Mesenchymal stem cell (in vitro differentiated cells and primary cell): ENCODE results near the gene RNF150.

Experiments
- DNase-seq: peaks from one replicate; pipeline ENCODE4 v3.0.0-alpha.2; 2013
- H2AFZ ChIP-seq: one replicate; pipeline ENCODE4 v1.6.1; 2013; ENCODE audit warnings: low read depth, mild to moderate bottlenecking, control low read depth, inconsistent platforms, low read length, moderate library complexity
- H2AK5ac ChIP-seq: 2 replicates; pipeline ENCODE4 v1.6.1; 2013; ENCODE audit warnings: low read length, moderate library complexity, mild to moderate bottlenecking, inconsistent platforms; ENCODE audit not compliant: severe bottlenecking
- H2BK120ac ChIP-seq: one replicate; pipeline ENCODE4 v1.6.1; 2013; ENCODE audit warnings: low read depth, mild to moderate bottlenecking, inconsistent platforms, low read length, moderate library complexity
- H2BK12ac ChIP-seq, 2 experiments: one replicate each; pipeline ENCODE4 v1.6.1; 2013; ENCODE audit warnings: inconsistent platforms in 2 of 2, low read length in 2 of 2, mild to moderate bottlenecking in 2 of 2, moderate library complexity in 2 of 2, control low read depth in 1 of 2
- H2BK15ac ChIP-seq: one replicate; pipeline ENCODE4 v1.6.1; 2013; ENCODE audit warnings: mild to moderate bottlenecking, low read depth, inconsistent platforms; ENCODE audit not compliant: poor library complexity, severe bottlenecking
- H2BK5ac ChIP-seq: 2 replicates; pipeline ENCODE4 v1.6.1; 2013; ENCODE audit warnings: low read depth, mild to moderate bottlenecking, low read length, control low read depth, inconsistent platforms; ENCODE audit not compliant: poor library complexity, severe bottlenecking
- H3K14ac ChIP-seq, 2 experiments: one replicate each; pipeline ENCODE4 v1.6.1; 2013; ENCODE audit warnings: inconsistent platforms in 2 of 2, low read length in 2 of 2, control low read depth in 1 of 2, mild to moderate bottlenecking in 1 of 2, moderate library complexity in 1 of 2
- H3K18ac ChIP-seq, 2 experiments: one replicate each; pipeline ENCODE4 v1.6.1; 2013; ENCODE audit warnings: inconsistent platforms in 2 of 2, low read length in 2 of 2, control low read depth in 1 of 2, low read depth in 1 of 2, mild to moderate bottlenecking in 1 of 2
- H3K23ac ChIP-seq, 2 experiments: one replicate each; pipeline ENCODE4 v1.6.1; 2013; ENCODE audit warnings: inconsistent platforms in 2 of 2, low read length in 2 of 2, mild to moderate bottlenecking in 2 of 2, moderate library complexity in 2 of 2, control low read depth in 1 of 2
- H3K27ac ChIP-seq: 2 replicates; pipeline ENCODE4 v1.5.1; 2013; ENCODE audit warnings: mild to moderate bottlenecking, moderate library complexity, low read length, control low read depth, inconsistent platforms; ENCODE audit not compliant: poor library complexity, severe bottlenecking
- H3K27me3 ChIP-seq, 2 experiments: 2 replicates each; pipeline versions ENCODE4 v1.6.1 to v1.7.0; 2013; ENCODE audit warnings: low read length in 2 of 2, mild to moderate bottlenecking in 2 of 2, moderate library complexity in 2 of 2, control low read depth in 1 of 2, inconsistent platforms in 1 of 2; ENCODE audit not compliant: control insufficient read depth in 1 of 2, insufficient read depth in 1 of 2
- H3K36me3 ChIP-seq, 2 experiments: 2 replicates each; pipeline versions ENCODE4 v1.6.1 to v1.7.0; 2013; ENCODE audit warnings: low read length in 2 of 2, control low read depth in 1 of 2, inconsistent platforms in 1 of 2, low read depth in 1 of 2, mild to moderate bottlenecking in 1 of 2; ENCODE audit not compliant: insufficient read depth in 2 of 2, control insufficient read depth in 1 of 2
- H3K4ac ChIP-seq, 2 experiments: one replicate each; pipeline ENCODE4 v1.6.1; 2013; ENCODE audit warnings: inconsistent platforms in 2 of 2, low read length in 2 of 2, mild to moderate bottlenecking in 2 of 2, moderate library complexity in 2 of 2, control low read depth in 1 of 2, low read depth in 1 of 2
- H3K4me1 ChIP-seq: 2 replicates; pipeline ENCODE4 v1.6.1; 2013; ENCODE audit warnings: low read depth, low read length, control low read depth; ENCODE audit not compliant: control insufficient read depth, insufficient read depth
- H3K4me2 ChIP-seq: 2 replicates; pipeline ENCODE4 v1.6.1; 2013; ENCODE audit warnings: low read length, mild to moderate bottlenecking, inconsistent platforms; ENCODE audit not compliant: poor library complexity, severe bottlenecking
- H3K4me3 ChIP-seq, 2 experiments: 2 replicates each; pipeline versions ENCODE4 v1.5.1 to v1.7.0; 2013; ENCODE audit warnings: low read length in 2 of 2, mild to moderate bottlenecking in 2 of 2, control low read depth in 1 of 2, low read depth in 1 of 2; ENCODE audit not compliant: insufficient read depth in 1 of 2
- H3K79me1 ChIP-seq: replicated peaks from 2 replicates; pipeline ENCODE4 v1.6.1; 2013; ENCODE audit warnings: mild to moderate bottlenecking, control low read depth, low read length, inconsistent platforms; ENCODE audit not compliant: poor library complexity, severe bottlenecking
- H3K9ac ChIP-seq: 2 replicates; pipeline ENCODE4 v1.7.0; 2013; ENCODE audit warnings: mild to moderate bottlenecking, low read length, moderate library complexity
- H3K9me3 ChIP-seq: 2 replicates; pipeline ENCODE4 v1.7.0; 2013; ENCODE audit warnings: mild to moderate bottlenecking, low read length; ENCODE audit not compliant: control insufficient read depth
- H4K8ac ChIP-seq: one replicate; pipeline ENCODE4 v1.6.1; 2013; ENCODE audit warnings: inconsistent platforms, mild to moderate bottlenecking, low read length, moderate library complexity
- H4K91ac ChIP-seq: one replicate; pipeline ENCODE4 v1.6.1; 2013; ENCODE audit warnings: mild to moderate bottlenecking, low read length, inconsistent platforms
- WGBS: methylation state at CpG from one replicate; pipeline ENCODE4 v1.1.7; 2013; ENCODE audit warnings: mixed read lengths; 5-methylcytosine and 5-hydroxymethylcytosine counted together

The RNF150 gene

DNA sequence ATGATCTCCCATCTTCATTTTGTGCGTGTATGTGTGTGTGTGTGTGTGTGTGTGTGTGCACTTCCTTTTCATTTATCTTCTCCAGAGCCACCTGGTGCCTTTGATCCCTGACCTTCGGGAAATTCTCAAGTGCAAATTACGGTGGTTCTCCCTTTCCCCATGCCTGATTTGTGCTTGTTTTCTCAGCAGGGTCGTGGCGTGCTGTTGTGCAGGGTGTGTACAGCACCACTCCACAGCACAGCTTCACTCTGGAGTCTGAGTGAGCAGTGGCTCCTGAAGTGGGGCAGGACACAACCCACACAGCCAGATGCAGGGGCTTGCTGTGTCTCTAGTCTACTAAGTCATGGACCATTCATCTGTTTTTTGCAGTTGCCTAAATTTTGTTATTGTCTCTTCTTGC lies 262.8 kb downstream of the RNF150 start:
- Histone ChIP-seq H2BK5ac (no peak overlapping the region), H4K8ac (no peak overlapping the region), H3K9ac (no peak overlapping the region), H3K4me1 (peaks cover 7% of the 10 kb centered on the region), H3K27me3 (no peaks in the 10 kb centered on the region), H3K9me3 (no peaks in the 10 kb centered on the region), H3K36me3 (no peaks in the 10 kb centered on the region), H3K4me3 (no peak overlapping the region), H2AFZ (no peak overlapping the region), H2BK12ac (no peak overlapping the region), H3K4ac (no peak overlapping the region), H2BK120ac (no peak overlapping the region), H3K23ac (no peak overlapping the region), H3K18ac (no peak overlapping the region), H3K79me1 (no peaks in the 10 kb centered on the region), H4K91ac (no peak overlapping the region), H3K27ac (no peak overlapping the region), H2AK5ac (no peak overlapping the region), H3K4me2 (no peak overlapping the region), H3K14ac (no peak overlapping the region), H2BK15ac (no peak overlapping the region)
- no peak for DNase-seq
- 57% methylated on average over 4 of the region's 5 CpGs for WGBS

DNA sequence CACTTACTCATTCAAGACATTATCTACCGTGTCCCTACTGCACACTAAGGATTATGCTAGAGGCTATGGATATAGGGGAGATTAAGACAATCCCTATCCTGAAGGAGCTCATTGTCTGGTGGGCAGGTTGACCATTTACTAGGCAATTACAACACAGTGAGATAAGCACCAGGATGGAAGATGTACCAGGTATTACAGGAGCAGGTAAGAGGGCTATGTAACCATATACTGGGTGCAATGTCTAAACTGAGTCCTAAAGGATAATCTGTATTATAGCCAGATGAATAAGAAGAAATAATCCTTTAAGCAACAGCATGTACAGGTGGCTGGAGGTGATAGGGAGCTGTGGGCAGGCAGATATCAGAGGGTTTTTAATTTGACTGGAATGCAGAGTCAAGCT lies 263.8 kb downstream of the RNF150 start:
- H3K4me1 ChIP-seq, result peaks cover 3% of the 10 kb centered on the region
- no peak overlapping the region for H3K4ac ChIP-seq
- no peak overlapping the region for H4K91ac ChIP-seq
- no peak overlapping the region for H2BK15ac ChIP-seq
- DNase-seq, result no peak
- no peaks in the 10 kb centered on the region for H3K27me3 ChIP-seq
- H2BK5ac ChIP-seq, result no peak overlapping the region
- no peak overlapping the region for H3K4me2 ChIP-seq
- no peak overlapping the region for H3K27ac ChIP-seq
- WGBS, result no CpG with 5 or more reads among the region's 1 CpG
- no peak overlapping the region for H2AK5ac ChIP-seq
- H3K9me3 ChIP-seq, result no peaks in the 10 kb centered on the region
- H3K23ac ChIP-seq, result no peak overlapping the region
- H3K4me3 ChIP-seq, result no peak overlapping the region
- H2BK12ac ChIP-seq, result no peak overlapping the region
- no peak overlapping the region for H3K18ac ChIP-seq
- no peak overlapping the region for H3K9ac ChIP-seq
- no peaks in the 10 kb centered on the region for H3K79me1 ChIP-seq
- no peaks in the 10 kb centered on the region for H3K36me3 ChIP-seq
- no peak overlapping the region for H2AFZ ChIP-seq
- H4K8ac ChIP-seq, result no peak overlapping the region
- H2BK120ac ChIP-seq, result no peak overlapping the region
- no peak overlapping the region for H3K14ac ChIP-seq

GRCh38 chr4:140867356-140867755 lies 265.9 kb downstream of the RNF150 start:
- Histone ChIP-seq H3K4me2 (no peak overlapping the region), H4K91ac (no peak overlapping the region), H3K9me3 (no peaks in the 10 kb centered on the region), H3K27ac (no peak overlapping the region), H3K4me3 (no peak overlapping the region), H2BK120ac (no peak overlapping the region), H2AK5ac (no peak overlapping the region), H3K27me3 (no peaks in the 10 kb centered on the region), H4K8ac (no peak overlapping the region), H2BK12ac (no peak overlapping the region), H3K4ac (no peak overlapping the region), H3K14ac (no peak overlapping the region), H2AFZ (no peak overlapping the region), H3K23ac (no peak overlapping the region), H3K4me1 (peaks cover 2% of the 10 kb centered on the region), H3K79me1 (no peaks in the 10 kb centered on the region), H3K9ac (no peak overlapping the region), H2BK5ac (no peak overlapping the region), H2BK15ac (no peak overlapping the region), H3K18ac (no peak overlapping the region), H3K36me3 (no peaks in the 10 kb centered on the region)
- no peak for DNase-seq
- 91% methylated on average over 3 of the region's 3 CpGs for WGBS

- H3K9me3 ChIP-seq, result no peaks in the 10 kb centered on the region
- H4K91ac ChIP-seq, result no peak overlapping the region
- no peak overlapping the region for H3K4me3 ChIP-seq
- H3K4me1 ChIP-seq, result peaks cover 2% of the 10 kb centered on the region
- no peak overlapping the region for H2BK120ac ChIP-seq
- no peak overlapping the region for H2AFZ ChIP-seq
- no peak overlapping the region for H3K14ac ChIP-seq
- no peaks in the 10 kb centered on the region for H3K79me1 ChIP-seq
- no peak overlapping the region for H3K23ac ChIP-seq
- WGBS, result no CpG with 5 or more reads among the region's 5 CpGs
- no peak for DNase-seq
- no peak overlapping the region for H2BK12ac ChIP-seq
- no peak overlapping the region for H2BK15ac ChIP-seq
- H4K8ac ChIP-seq, result no peak overlapping the region
- H2BK5ac ChIP-seq, result no peak overlapping the region
- H3K27me3 ChIP-seq, result peaks cover 0 to 3% of the 10 kb centered on the region in 2 experiments
- no peaks in the 10 kb centered on the region for H3K36me3 ChIP-seq
- H2AK5ac ChIP-seq, result no peak overlapping the region
- no peak overlapping the region for H3K4ac ChIP-seq
- H3K9ac ChIP-seq, result no peak overlapping the region
- H3K18ac ChIP-seq, result no peak overlapping the region
- no peak overlapping the region for H3K27ac ChIP-seq
- no peak overlapping the region for H3K4me2 ChIP-seq
Measured at GRCh38 chr4:140866492-140867005, 266.7 kb downstream of the RNF150 start.
